Transverse colon (tissue), 4 donors: ENCODE results near the gene PICK1.

Experiments
- POLR2A ChIP-seq: fragments of 450-650 bp; IDR thresholded peaks from one replicate; pipeline ENCODE4 v1.6.1; 2016; ENCODE audit warnings: antibody characterized with exemption, mild to moderate bottlenecking, moderate library complexity
- POLR2AphosphoS5 ChIP-seq, 3 donors: sonication (generic); formaldehyde crosslinking; IDR thresholded peaks; one replicate each; pipeline ENCODE4 v1.6.1; 2016; ENCODE audit warnings: antibody characterized with exemption in 3 of 3
- TF ChIP-seq, protein P1 (sequence below), 5 experiments: fragments of 200-600 bp in 3 of 5; fragments of 450-650 bp in 2 of 5; sonication (generic) in 3 of 5; IDR thresholded peaks; 1 replicate in 2 of 5; 2 replicates in 3 of 5; pipeline ENCODE4 v1.5.1; 2016 to 2017; ENCODE audit warnings: antibody characterized with exemption in 5 of 5, inconsistent platforms in 3 of 5, mild to moderate bottlenecking in 2 of 5, moderate library complexity in 1 of 5

DNA sequence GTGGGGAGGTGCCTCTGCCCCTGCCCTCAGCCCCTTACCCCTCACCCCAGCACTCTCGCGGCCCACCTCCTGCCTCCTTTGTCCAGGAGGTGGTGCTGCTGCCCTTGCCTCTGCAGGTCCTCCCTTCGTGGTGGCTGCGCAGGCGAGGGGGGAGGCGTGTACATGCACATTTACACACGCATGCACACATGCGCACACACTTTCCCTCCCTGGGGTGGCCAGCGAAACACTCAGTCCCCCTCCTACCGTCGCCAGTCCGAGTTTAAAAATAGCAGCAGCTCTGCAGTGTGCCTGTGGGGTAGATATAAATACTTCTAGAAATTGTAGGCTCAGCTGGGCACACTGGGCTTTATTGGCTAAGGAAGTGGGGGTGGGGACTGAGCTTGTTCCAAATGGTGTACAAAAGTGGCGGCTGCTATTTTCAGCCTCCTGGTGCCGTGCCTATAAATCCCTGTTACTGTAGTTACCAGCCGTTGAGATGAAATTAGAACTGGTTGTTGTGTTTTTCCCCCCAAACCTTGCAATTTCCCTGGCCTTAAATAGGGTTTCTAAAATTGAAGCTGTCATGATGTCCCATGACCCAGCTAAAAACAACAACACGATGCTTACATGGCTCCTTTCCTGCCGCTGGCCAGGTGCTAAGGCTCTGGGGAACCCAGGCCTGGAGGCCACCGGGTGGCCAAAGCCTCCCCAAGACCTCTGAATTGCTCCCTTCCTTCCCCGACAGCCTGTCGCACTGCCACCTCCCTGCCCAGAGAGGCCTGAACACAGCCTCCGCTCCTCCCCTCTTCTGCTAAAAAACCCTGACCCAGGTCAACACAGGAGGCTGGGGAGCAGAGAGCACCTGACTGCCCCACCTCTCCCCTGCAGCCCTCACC is 12.4 kb downstream of the PICK1 start:
- TF ChIP-seq POLR2A (no peak), POLR2AphosphoS5 (IDR thresholded peaks at IDR 0.05) (peak in 2 of 3 donors; percentile 38 to 43)
- TF ChIP-seq, protein P1, sequence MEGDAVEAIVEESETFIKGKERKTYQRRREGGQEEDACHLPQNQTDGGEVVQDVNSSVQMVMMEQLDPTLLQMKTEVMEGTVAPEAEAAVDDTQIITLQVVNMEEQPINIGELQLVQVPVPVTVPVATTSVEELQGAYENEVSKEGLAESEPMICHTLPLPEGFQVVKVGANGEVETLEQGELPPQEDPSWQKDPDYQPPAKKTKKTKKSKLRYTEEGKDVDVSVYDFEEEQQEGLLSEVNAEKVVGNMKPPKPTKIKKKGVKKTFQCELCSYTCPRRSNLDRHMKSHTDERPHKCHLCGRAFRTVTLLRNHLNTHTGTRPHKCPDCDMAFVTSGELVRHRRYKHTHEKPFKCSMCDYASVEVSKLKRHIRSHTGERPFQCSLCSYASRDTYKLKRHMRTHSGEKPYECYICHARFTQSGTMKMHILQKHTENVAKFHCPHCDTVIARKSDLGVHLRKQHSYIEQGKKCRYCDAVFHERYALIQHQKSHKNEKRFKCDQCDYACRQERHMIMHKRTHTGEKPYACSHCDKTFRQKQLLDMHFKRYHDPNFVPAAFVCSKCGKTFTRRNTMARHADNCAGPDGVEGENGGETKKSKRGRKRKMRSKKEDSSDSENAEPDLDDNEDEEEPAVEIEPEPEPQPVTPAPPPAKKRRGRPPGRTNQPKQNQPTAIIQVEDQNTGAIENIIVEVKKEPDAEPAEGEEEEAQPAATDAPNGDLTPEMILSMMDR (IDR thresholded peaks at IDR 0.05), result peak; percentile 26 to 45 (median 39)
